A673 (cell line): ENCODE results near the gene RNF175. TPM values are rescaled to one million over a fixed set of nuclear protein-coding genes. Genes with fewer than 3 reads are reported as not detected.
A peak's percentile ranks its signal among the peaks of the same experiment; 100 is the strongest.

ENCODE experiments used
- BruUV-seq: library from RNA; stranded (reverse); fragments of 400-500 nt; replicated peaks from 2 replicates; lab custom pipeline; 2021; lab: Mats Ljungman, UMichigan
- CTCF ChIA-PET: fragments of 300-600 bp; sonication (Branson Sonifier 250); formaldehyde crosslinking; loops from one replicate; lab custom pipeline; 2022; ENCODE audit warnings: antibody characterized with exemption; lab: Charles Lee
- POLR2A ChIA-PET: fragments of 300-600 bp; sonication (Branson Sonifier 250); formaldehyde crosslinking; loops from one replicate; lab custom pipeline; 2022; ENCODE audit warnings: antibody characterized with exemption; ENCODE audit not compliant: low non-redundant PET; lab: Charles Lee
- DNase-seq: peaks from one replicate; pipeline ENCODE4 v3.0.0-alpha.2; 2015; ENCODE audit warnings: low spot score
- H3K27ac ChIP-seq: fragments of 200-600 bp; sonication (generic); 2 replicates; pipeline ENCODE4 v1.5.1; 2016; ENCODE audit warnings: mixed run types, low read depth, mild to moderate bottlenecking, mixed read lengths, antibody characterized with exemption, low read length; ENCODE audit not compliant: poor library complexity, severe bottlenecking
- H3K27me3 ChIP-seq: fragments of 200-600 bp; sonication (generic); replicated peaks from 2 replicates; pipeline ENCODE4 v1.6.1; 2017; ENCODE audit warnings: mixed run types, low read depth, mild to moderate bottlenecking, mixed read lengths, antibody characterized with exemption, low read length; ENCODE audit not compliant: insufficient read depth, poor library complexity
- H3K36me3 ChIP-seq: fragments of 200-600 bp; sonication (generic); 2 replicates; pipeline ENCODE4 v1.6.1; 2016; ENCODE audit warnings: mixed run types, mild to moderate bottlenecking, mixed read lengths, antibody characterized with exemption, low read length; ENCODE audit not compliant: insufficient read depth, poor library complexity, severe bottlenecking
- H3K4me1 ChIP-seq: fragments of 200-600 bp; sonication (generic); 2 replicates; pipeline ENCODE4 v1.6.1; 2017; ENCODE audit warnings: mixed run types, mild to moderate bottlenecking, mixed read lengths, antibody characterized with exemption, low read length; ENCODE audit not compliant: insufficient read depth, poor library complexity, severe bottlenecking
- H3K4me3 ChIP-seq: fragments of 200-600 bp; sonication (generic); 2 replicates; pipeline ENCODE4 v1.5.1; 2016; ENCODE audit warnings: low read depth, mixed run types, mild to moderate bottlenecking, mixed read lengths, low read length; ENCODE audit not compliant: poor library complexity, severe bottlenecking
- H3K9me3 ChIP-seq: fragments of 200-600 bp; sonication (generic); 2 replicates; pipeline ENCODE4 v1.6.1; 2016; ENCODE audit warnings: mixed run types, low read depth, mild to moderate bottlenecking, mixed read lengths, antibody characterized with exemption, low read length; ENCODE audit not compliant: poor library complexity, severe bottlenecking
- EZH2 ChIP-seq: fragments of 200-600 bp; sonication (generic); IDR thresholded peaks from 2 replicates; pipeline ENCODE4 v1.6.1; 2017; ENCODE audit warnings: borderline replicate concordance, low read depth, mild to moderate bottlenecking, mixed read lengths, antibody characterized with exemption, low read length; ENCODE audit not compliant: poor library complexity, severe bottlenecking
- intact Hi-C: fragments of 100-400 bp; cut with micrococcal nuclease; formaldehyde crosslinking; loops from one replicate; pipeline ENCODE4 v1.10.0; 2022; ENCODE audit not compliant: unreplicated experiment
- total RNA-seq: library from RNA; stranded (reverse); gene quantifications from 2 replicates; pipeline ENCODE4 v1.2.3, GENCODE V29; 2021
- TF ChIP-seq, protein P1 (sequence below): fragments of 300-800, 200-600 bp; sonication (generic); conservative IDR thresholded peaks from 2 replicates; pipeline ENCODE4 v1.5.1; 2017; ENCODE audit warnings: low read depth, mild to moderate bottlenecking, antibody characterized with exemption, low read length, moderate library complexity, mixed read lengths

The RNF175 gene
- total RNA-seq, 1 experiment from 2014 or later: 6.8 TPM

GRCh38 chr4:153704522-153704921 is 55.3 kb downstream of the RNF175 start:
- ChIA-PET CTCF (no interaction called here), POLR2A (no interaction called here)

DNA sequence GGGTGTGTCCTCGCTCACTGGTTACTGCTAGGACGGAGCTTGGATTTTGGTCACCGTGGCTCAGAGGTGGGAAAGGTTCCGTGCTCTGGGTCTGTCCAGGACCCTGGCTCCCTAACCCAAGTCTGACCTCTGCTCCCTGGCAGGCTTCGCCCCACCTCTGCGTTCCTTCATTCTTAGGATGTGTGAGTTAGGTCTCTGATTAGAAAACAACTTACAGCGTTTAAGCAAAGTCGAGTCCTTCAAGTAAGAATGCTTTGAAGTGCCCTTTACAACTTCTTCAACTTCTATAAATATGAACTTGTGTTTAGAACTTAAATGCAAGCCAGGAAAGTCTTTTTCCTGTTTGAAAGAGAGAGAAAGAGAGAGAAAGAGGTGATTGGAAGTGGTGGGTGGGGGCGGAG is 74.9 kb downstream of the RNF175 start:
- Histone ChIP-seq H3K9me3 (peaks cover 16% of the 10 kb centered on the region), H3K27ac (no peak overlapping the region), H3K27me3 (peaks cover 35% of the 10 kb centered on the region), H3K4me1 (peaks cover 6% of the 10 kb centered on the region), H3K4me3 (peak overlapping the region; percentile 38), H3K36me3 (no peaks in the 10 kb centered on the region)
- intact Hi-C loops: no loop called here
- no peak for DNase-seq
- ChIA-PET POLR2A (no interaction called here), CTCF (no interaction called here)
- TF ChIP-seq, protein P1, sequence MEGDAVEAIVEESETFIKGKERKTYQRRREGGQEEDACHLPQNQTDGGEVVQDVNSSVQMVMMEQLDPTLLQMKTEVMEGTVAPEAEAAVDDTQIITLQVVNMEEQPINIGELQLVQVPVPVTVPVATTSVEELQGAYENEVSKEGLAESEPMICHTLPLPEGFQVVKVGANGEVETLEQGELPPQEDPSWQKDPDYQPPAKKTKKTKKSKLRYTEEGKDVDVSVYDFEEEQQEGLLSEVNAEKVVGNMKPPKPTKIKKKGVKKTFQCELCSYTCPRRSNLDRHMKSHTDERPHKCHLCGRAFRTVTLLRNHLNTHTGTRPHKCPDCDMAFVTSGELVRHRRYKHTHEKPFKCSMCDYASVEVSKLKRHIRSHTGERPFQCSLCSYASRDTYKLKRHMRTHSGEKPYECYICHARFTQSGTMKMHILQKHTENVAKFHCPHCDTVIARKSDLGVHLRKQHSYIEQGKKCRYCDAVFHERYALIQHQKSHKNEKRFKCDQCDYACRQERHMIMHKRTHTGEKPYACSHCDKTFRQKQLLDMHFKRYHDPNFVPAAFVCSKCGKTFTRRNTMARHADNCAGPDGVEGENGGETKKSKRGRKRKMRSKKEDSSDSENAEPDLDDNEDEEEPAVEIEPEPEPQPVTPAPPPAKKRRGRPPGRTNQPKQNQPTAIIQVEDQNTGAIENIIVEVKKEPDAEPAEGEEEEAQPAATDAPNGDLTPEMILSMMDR: no peak
- no peak for TF ChIP-seq EZH2
- no TSS peak for BruUV-seq

More at GRCh38 chr4:153704522-153704921, 55.3 kb downstream of the RNF175 start:
- BruUV-seq: no TSS peak
- TF ChIP-seq EZH2: no peak
- TF ChIP-seq, protein P1: no peak
- Histone ChIP-seq H3K27ac (no peak overlapping the region), H3K27me3 (no peaks in the 10 kb centered on the region), H3K4me3 (no peak overlapping the region), H3K36me3 (no peaks in the 10 kb centered on the region), H3K9me3 (no peaks in the 10 kb centered on the region), H3K4me1 (no peaks in the 10 kb centered on the region)
- intact Hi-C loops: no loop called here
- DNase-seq: no peak

GRCh38 chr4:153684182-153684970 is 75.4 kb downstream of the RNF175 start, which contains the start of gene TLR2:
TSS of gene TLR2 (plus strand) at chr4:153684280. CDS start at chr4:153702908, 18,628 bp downstream.
- no peak within 1 kb of the TSS for H3K27ac ChIP-seq
- H3K4me3 ChIP-seq: peak within 1 kb of the TSS; percentile 38
- ChIA-PET POLR2A (no interaction called here), CTCF (no interaction called here)
- TF ChIP-seq EZH2: peak; percentile 76
- TF ChIP-seq, protein P1: no peak
- DNase-seq: peak; percentile 14
- peaks cover 16% of the 10 kb centered on the region for H3K9me3 ChIP-seq
- peaks cover 35% of the 10 kb centered on the region for H3K27me3 ChIP-seq
- intact Hi-C loops: no loop called here
- peaks cover 6% of the 10 kb centered on the region for H3K4me1 ChIP-seq
- H3K36me3 ChIP-seq: no peaks in the 10 kb centered on the region
- BruUV-seq: no TSS peak
